Measurements from ENCODE around the gene ADSS1. TPM values are rescaled to one million over a fixed set of nuclear protein-coding genes. Genes with fewer than 3 reads are reported as not detected.
"Not testable (repeated sequence)": the region's sequence is repeated elsewhere in the genome, so short reads cannot be mapped to it uniquely, and the experiment has no call there.

ADSS1 gene
- total RNA-seq, 1 experiment from 2014 or later, result 19.8 TPM

DNA sequence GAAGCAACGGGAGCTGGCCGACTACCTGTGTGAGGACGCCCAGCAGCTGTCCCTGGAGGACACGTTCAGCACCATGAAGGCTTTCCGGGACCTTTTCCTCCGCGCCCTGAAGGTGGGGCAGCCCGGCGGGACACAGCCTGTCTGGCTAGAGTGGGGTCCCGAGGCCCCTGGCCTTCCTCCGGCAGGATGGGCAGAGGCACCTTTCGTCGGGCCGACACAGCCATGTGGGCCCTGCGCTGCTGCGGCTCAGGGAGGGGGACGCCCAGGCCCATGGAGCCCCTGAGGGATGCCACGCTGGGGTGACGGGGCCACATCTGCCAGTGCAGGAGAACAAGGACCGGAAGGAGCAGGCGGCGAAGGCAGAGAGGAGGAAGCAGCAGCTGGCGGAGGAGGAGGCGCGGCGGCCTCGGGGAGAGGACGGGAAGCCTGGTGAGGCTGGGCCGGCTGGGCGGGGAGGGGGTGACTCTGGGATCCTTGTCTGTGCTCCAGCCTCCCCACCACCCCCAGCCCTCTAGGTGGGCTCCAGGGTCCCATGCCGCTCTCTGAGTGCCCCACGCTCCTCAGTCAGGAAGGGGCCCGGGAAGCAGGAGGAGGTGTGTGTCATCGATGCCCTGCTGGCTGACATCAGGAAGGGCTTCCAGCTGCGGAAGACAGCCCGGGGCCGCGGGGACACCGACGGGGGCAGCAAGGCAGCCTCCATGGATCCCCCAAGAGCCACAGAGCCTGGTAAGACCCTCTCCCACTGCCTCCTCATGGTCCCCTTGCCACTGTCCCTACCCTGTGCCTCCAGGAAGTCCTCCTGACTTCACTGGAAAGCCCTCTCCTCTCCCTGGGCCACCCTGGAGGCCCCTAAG lies 10.9 kb upstream of the ADSS1 start:
- DNase-seq (ENCODE audit: extremely low read depth, low read depth), result no peak

GRCh38 chr14:104714066-104714465 lies 10.0 kb upstream of the ADSS1 start:
- DNase-seq (ENCODE audit: extremely low read depth, low read depth), result no peak

DNA sequence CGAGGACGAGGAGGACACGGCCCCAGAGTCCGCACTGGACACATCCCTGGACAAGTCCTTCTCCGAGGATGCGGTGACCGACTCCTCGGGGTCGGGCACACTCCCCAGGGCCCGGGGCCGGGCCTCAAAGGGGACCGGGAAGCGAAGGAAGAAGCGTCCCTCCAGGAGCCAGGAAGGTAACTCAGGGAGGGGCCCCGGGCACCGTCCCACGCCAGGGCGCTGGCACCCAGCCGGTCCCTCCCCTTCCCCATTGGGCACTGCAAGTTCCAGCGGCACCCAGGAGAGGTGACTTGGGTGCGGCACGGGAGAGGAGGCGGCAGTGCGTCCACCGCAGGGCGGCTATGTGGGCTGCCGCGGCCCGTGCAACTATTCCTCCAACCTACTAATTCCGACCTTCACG lies 9.3 kb upstream of the ADSS1 start:
- no peak for DNase-seq (ENCODE audit: extremely low read depth, low read depth)

GRCh38 chr14:104715416-104715815 lies 8.6 kb upstream of the ADSS1 start:
- DNase-seq (ENCODE audit: extremely low read depth, low read depth), result no peak

GRCh38 chr14:104715871-104716270 lies 8.2 kb upstream of the ADSS1 start:
- DNase-seq (ENCODE audit: extremely low read depth, low read depth), result no peak

DNA sequence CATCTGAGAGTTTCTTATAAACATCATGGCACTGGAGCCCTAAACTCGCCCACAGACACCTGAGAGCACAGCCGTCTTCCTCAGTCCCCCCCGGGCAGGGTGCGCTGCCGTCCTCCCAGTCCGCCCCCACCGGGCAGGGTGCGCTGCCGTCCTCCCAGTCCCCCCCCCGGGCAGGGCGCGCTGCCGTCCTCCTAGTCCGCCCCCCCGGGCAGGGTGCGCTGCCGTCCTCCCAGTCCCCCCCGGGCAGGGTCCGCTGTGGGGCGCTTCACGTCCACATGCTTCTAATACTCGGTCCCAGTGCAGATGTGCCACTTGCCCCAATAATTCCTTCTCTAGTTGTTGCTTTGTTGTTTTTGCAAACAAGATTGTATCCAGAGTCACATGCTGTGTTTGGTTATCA lies 6.9 kb upstream of the ADSS1 start:
- no peak for DNase-seq (ENCODE audit: extremely low read depth, low read depth)

DNA sequence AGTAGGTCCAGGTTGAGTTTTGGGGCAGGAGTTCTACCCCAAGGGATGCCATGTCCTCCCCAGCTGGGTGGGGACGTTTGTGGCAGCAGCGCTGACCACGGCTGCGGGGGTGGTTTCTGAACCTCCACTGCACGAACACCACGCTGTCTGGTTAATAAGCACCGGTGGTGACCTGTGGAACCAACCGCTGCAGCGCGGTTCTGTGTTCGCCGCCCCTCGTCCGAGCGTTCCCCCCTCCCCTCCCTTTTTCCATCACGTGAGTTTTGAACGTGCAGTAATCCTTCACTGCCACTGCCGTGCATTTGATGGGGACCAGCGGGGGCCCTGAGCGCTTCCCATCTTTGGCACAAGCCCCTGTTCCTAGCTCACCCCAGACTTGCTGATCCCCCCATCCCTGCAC lies 6.4 kb upstream of the ADSS1 start:
- DNase-seq (ENCODE audit: extremely low read depth, low read depth), result no peak

DNA sequence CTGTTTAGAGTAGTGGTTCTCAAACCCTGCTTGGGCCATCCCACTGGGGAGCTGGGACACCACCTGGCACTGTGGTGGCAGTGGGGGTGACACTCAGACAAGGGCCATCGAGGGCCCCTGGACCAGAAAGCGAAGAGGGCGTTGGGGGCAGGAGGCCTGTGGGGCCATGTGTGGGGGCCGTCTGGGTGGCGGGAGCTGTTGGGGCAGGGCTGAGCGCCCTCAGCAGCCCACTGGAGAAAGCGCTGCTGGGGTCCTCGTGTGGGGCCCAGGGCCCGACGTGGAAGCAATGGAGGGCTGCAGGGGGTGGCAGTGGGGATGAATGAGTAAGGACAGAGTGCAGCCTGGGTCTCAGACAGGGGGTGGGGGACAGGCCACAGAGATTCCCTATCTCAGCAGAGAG lies 5.9 kb upstream of the ADSS1 start:
- no peak for DNase-seq (ENCODE audit: extremely low read depth, low read depth)

GRCh38 chr14:104718871-104719270 lies 5.2 kb upstream of the ADSS1 start:
- no peak for DNase-seq (ENCODE audit: extremely low read depth, low read depth)

DNA sequence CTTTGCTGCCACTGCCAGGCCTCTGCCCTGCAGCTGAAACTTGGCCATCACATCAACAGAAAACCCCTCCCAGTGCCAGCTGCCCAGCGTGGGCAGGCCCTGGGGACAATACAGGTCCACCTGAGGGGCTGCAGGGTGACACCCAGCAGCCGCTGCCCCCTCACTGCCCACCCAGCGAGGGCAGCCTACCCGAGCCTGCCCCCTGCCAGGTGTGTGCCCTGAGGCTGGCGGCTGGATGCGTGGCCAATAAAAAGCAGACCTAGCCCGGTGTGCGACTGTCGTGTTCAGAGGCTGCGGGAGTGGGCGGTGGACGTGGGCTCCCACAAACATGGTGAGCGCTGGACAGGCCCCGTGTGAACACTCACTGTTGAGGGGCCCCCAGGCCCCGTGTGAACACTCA lies 4.7 kb upstream of the ADSS1 start:
- no peak for DNase-seq (ENCODE audit: extremely low read depth, low read depth)

- DNase-seq (ENCODE audit: extremely low read depth, low read depth), result no peak
Observed at GRCh38 chr14:104721505-104722431, 2.3 kb upstream of the ADSS1 start.

DNA sequence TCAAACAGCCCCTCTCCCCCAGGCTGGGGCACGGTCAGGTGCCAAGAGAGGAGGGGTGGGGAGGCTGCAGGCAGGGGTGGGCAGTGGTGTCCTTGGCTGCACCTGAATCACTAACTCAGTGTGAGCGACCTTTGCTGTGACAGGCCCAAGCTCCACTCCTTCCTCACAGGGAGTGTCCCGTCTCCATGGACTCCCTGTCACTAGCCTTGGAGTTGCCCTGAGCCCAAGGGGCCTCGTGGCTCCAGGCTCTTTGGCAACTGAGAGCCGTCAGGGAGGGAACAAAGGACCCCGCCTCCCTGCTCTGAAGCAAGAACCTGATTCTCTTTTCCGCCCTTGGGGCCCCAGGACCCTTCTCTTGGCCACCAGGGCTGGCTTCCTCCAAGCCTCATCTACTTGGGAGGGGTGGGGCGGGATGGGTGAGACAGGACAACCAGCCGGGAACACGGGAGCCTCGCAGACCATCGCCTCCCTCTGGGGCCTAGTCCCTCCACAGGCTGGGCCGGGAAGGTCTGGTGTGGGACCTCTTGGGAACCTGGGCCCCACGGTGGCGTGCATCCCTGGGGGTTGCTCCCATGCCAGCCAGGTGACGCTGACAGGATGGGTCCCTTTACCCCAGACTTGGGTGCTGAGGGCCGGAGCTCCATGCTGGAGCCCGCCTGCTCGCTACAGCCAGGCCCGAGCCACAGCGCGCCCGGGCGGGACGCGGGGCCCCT lies 935 bp upstream of the ADSS1 start:
- no peak for DNase-seq (ENCODE audit: extremely low read depth, low read depth)

GRCh38 chr14:104724407-104724980 lies 465 bp downstream of the ADSS1 start:
- DNase-seq (ENCODE audit: extremely low read depth, low read depth), result no peak

- DNase-seq (ENCODE audit: extremely low read depth, low read depth), result peak; percentile 49
Observed at GRCh38 chr14:104724981-104725771, 1.1 kb downstream of the ADSS1 start.

DNA sequence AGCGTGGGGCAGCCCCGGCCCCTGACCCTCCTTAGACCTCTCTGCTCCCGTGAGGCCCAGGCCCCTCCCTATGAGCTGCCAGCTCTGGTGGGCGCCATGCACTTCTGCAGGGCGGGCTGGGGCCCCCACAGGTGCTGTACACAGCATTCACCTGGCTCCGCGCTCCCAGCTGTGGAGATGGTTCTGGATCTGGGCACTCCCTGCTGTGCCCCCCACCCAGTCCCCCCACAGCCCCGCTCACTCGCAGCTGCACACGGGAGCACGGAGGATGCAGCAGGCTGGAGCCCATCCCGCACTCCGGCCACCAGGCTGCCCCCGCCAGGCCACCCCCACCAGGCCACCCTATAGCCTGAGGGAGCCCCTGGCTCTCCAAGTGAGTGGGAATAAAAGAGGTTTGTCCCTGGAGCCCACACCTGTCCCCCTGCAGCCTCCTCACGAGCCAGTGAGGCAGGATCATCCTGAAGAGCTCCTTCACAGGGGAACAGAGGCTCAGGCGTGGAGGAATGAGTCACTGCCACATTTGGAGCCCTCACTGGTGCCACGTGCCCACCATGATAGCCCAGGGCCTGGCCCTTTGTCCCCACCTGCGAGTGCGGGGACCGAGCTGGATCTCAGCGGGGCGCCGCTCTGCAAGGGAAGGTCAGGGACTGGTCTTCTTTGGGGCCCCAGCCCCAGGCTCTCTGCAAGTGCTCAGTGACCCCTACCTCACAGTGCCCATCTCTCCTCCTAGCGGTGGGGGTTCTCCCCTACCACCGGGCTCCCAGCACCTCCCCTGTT lies 1.9 kb downstream of the ADSS1 start:
- DNase-seq (ENCODE audit: extremely low read depth, low read depth), result no peak

DNA sequence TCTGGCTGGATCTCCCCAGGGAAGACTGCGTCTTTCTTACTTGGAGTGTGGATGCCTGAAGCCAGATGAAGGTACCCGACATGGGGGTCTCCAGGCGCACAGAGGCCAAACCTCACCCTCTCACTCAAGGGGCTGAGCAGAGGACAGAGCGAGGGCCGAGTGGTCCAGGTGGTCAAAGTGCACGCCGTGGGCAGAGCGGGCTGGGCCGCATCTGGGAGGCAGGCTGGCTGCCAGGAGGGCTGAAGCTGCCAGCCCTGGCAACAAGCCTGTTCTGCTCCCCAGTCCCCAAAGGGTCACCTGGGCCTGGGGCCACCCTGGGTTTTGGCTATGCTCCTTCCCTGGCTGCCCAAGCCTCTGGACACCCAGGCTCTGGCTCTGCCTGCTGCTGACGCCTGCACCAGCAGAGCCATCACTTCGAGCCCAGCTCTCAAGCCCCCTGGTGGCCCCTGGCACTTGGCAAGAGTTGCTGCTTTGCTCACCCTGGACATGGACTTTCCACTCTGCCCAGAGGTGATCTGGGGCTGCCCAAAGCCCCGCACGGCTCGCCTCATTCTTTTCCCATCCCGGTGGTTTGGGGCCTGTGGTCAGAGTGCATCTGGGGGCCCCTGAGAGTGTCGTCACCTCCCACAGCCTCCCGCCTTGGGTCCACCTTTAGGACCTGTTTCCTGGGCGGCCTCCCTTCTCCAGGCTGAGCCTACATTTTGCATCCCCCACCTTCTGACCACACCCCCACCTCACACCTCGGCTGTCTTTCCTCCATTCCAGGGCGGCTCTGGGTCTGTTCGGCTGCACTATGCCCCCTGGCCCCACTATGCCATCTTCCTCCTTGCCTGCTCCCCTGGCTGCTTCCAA lies 2.8 kb downstream of the ADSS1 start:
- no peak for DNase-seq (ENCODE audit: extremely low read depth, low read depth)

DNA sequence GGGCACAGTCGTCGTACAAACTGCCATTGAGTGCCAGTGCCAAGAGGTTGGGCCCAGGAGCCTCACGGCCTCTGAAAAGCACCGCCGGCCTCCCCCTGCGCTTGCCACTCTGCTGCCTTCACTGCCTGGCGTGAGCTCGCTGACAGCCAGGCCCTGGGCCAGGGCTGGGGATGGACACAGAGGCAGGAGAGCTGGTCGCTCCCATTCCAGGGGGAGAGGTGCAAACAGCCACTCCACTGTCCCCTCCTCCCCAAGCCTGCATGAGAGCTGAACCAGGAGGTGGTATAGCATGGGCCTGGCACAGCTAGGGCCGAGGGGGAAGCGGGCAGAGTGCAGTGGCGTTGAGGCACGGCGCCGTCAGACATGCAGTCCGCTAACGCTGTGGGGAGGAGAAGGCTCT lies 4.6 kb downstream of the ADSS1 start:
- no peak for DNase-seq (ENCODE audit: extremely low read depth, low read depth)

DNA sequence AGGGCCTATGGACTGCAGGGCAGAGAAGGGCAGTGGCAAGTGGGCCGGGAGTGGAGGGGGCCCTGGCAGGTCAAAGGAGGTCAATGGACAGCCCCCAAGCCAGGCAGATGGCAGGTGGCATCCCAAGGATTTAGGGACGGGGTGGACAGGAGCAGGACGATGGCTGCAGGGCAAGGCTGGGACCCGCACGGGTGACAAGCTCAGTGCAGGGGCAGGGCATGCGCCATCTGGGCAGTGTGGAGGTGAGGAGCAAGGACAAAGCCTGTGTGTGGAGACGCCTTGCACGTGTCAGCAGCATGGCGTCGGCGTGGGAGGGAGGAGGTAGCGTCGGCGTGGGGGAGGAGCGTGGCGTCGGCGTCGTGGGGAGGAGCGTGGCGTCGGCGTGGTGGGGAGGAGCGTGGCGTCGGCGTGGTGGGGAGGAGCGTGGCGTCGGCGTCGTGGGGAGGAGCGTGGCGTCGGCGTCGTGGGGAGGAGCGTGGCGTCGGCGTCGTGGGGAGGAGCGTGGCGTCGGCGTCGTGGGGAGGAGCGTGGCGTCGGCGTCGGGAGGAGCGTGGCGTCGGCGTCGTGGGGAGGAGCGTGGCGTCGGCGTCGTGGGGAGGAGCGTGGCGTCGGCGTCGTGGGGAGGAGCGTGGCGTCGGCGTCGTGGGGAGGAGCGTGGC lies 5.3 kb downstream of the ADSS1 start:
- not testable (repeated sequence) for DNase-seq (ENCODE audit: extremely low read depth, low read depth)
